Activated CD4-positive, CD25-positive, alpha-beta regulatory T cell treated with anti-CD3 and anti-CD28 coated beads, Interleukin-2, amount 50 U/mL, for 72 hours (primary cell): ENCODE measurements around the gene PDE4D.
"Not testable (repeated sequence)": the region's sequence is repeated elsewhere in the genome, so short reads cannot be mapped to it uniquely, and the experiment has no call there.

ENCODE experiments used
- DNase-seq: peaks from one replicate; pipeline ENCODE4 v3.0.0; 2021

Gene PDE4D

GRCh38 chr5:59394956-59395355 is 498.6 kb downstream of the PDE4D start:
- not testable (repeated sequence) for DNase-seq

- DNase-seq, result no peak
Observed at GRCh38 chr5:59393585-59394420, 499.7 kb downstream of the PDE4D start.

GRCh38 chr5:59391576-59391975 is 501.9 kb downstream of the PDE4D start:
- DNase-seq, result no peak

GRCh38 chr5:59390989-59391388 is 502.5 kb downstream of the PDE4D start:
- no peak for DNase-seq

DNA sequence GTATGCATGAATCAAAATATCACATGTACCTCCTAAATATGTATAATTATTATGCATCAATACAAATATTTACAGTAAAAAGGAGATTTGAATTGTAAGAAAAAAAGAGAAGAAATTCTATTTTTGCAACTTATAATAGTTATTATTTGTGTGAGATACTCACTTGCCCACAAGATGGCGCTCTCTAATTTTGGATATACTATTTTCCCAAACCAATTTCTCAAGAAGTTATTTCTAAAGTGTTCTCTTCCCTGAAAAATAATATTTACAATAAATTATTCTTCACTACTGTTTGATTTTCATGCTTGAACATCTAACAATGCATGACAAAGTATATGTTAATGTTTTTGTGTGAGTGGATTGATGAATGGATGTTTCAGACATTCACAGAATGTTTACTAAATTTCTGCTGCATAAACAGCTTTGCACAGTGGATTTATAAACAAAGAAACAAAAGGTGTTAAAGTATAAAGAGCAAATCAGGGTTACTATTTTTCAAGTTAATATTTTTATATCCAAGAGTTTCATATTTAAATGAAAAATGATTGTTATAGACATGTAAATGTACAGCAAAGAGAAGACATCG is 503.4 kb downstream of the PDE4D start:
- DNase-seq, result no peak

DNA sequence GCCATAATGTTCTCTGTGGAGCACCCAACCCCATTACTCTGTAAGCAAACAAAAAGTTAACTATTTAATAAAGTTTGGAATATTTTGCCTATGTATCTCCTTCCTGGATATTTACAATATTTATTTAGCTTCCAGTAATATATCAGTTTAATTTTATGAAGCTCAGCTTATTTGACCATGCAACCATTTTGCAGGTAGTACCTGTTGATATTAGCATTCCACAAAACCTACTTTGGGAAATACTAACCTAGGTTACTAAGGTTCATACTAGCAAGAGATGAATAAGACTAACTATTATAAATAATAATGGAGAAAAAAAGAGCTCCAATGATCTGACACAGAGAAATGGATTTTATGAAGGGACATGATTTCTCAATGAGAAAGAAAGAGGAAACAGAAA is 506.4 kb downstream of the PDE4D start:
- DNase-seq, result no peak

GRCh38 chr5:59385700-59386099 is 507.8 kb downstream of the PDE4D start:
- DNase-seq, result no peak

- no peak for DNase-seq
Observed at GRCh38 chr5:59380350-59380951, 513.1 kb downstream of the PDE4D start.

- DNase-seq, result not testable (repeated sequence)
Observed at GRCh38 chr5:59374036-59374435, 519.5 kb downstream of the PDE4D start.

DNA sequence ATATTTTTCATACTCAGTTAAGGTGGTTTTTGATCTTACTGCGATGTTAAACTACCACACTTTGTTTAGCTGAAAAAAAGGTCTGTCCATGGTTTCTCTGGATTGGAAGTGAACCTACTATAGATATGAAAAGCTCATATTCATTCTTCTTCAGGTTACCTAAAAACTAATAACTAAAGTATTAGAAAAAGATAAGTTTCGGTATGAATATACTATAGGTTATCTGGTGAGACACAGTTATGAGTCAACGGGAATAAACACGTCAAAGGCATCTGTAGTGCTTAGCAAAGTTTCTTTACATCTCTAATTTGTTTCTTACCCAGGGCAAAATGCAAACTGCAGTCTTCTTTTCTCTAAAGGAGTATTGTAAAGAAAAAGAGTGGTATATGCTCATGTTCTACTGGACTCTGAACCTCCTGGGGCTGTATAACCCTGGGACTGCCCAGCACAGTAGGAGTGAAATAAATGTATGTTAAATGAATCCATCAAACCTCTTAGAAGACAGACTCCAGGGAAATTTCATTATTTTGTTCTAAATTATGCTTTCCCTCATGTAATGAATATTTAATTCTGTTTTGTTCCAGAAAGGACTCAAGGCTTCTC is 521.9 kb downstream of the PDE4D start:
- no peak for DNase-seq

GRCh38 chr5:59368951-59369350 is 524.6 kb downstream of the PDE4D start:
- no peak for DNase-seq

DNA sequence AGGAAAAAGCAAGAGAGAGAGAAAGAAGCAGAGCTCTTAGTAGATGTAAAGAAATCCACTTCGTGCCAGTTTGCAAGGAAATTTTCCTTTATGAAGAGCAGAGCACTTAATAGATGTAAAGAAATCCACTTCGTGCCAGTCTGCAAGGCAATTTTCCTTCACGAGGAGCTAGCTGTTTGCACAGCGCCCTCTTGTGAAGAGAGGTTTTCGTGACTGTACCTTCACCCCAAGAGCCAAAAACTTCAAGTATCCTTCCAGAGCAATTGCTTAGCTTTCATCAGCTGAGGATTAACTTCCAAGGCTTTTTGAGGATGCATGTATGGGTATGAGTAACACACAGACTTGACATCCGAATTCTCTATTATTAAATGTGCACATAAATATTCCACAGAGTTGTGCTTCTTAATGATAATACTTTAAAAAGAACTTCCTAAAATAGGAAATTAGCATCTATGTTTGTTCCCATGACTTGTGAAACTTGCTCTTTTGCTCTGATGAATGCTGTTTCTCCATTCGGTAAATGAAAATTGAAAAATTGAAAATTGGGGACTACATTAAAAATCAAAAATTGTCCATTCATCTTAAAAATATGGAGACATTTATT is 525.6 kb downstream of the PDE4D start:
- no peak for DNase-seq

DNA sequence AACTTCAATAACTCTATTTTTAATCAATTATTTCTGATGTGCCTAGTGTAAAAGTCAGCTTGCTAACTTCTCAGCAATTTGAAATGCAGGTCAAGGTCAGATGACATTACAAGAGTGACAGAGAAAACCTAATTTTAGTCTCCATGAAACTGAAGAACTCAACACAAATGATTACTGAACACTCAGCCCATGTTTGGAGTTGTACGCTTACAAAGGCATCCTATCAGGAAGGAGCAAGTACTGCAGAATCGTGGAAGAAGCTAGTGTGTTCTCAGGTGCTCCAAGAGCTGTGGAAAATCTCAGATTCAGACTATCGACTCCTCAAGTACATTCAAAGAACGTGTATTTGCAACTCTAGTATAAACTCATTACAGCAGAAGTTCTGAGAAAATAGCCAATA is 526.7 kb downstream of the PDE4D start:
- no peak for DNase-seq

DNA sequence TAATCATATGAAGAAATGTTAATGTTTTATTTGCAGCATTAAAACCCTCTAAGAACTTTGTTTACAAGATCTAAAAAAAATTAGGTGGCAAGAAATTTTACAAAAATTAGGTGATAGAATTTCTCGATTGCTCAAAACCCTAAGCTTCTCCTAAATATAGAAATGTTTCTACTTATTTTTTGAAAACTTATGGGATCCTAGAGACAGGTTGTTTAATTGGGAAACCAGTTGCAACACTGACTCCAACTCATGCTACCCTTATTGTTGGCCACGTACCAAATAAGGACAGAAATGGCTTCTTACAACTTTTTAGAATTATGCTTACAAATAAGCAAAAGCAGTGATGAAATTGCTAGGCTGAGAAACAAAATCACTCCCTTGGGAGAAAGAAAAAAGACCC is 531.1 kb downstream of the PDE4D start:
- no peak for DNase-seq

- DNase-seq, result no peak
Observed at GRCh38 chr5:59361454-59361853, 532.1 kb downstream of the PDE4D start.

DNA sequence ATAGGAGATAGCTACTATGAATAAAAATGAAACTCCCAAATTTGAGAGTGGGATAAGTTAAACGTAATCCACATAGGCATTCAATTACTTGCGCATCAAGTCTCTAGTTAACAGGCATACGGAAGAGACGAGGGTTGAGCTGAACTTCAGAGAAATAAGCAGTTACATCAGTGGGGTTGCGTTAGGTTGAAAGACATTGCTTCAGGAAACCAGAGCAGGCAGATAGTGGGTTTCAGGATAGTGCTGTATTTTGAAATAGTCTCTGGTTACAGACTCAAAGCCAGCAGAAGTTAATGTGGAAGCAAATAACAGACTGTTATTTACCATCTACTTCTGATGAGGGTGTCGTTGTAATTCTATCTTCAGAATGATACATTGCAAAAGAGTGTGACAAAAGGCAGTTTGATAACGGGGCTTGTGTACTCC is 533.4 kb downstream of the PDE4D start:
- DNase-seq, result no peak

DNA sequence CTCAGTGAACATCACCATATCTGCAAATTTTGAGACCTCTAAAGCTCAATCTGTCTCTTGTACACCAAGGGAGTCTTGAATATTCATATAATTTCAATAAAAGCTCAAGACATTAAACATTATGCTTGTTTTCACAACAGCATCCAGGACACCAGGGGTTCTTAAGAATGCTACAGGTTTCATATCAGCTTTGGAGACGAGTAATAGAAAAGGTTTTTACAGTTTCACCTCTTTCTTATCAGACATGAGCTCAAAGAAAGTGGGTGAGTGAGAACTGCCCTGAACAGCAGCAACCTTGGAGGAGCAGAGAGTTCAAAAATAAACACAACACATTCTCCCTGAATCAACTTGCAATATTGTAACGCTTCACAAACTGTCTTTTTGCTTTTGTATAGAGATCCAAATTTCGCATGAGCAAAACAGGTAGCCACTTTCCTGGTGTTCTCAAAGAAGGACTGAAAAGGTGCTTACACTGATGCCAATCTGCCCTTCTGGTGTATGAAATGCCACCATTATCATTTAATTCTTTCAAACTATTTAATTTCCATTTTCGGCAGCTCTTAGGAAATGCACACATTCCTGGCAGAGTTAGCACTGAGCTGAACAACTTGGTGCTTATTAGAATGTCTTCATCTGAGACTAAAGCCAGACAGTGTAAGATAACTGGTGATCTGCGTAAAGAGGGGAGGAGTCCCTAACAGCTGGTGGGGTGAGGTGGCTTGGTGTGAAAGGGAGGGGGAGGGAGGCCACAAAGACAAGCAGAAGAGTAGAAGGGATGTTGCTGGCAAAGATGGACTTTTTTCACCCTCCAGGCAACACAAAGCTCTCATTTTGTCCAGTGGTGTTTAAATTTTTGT is 535.3 kb downstream of the PDE4D start:
- DNase-seq, result no peak

DNA sequence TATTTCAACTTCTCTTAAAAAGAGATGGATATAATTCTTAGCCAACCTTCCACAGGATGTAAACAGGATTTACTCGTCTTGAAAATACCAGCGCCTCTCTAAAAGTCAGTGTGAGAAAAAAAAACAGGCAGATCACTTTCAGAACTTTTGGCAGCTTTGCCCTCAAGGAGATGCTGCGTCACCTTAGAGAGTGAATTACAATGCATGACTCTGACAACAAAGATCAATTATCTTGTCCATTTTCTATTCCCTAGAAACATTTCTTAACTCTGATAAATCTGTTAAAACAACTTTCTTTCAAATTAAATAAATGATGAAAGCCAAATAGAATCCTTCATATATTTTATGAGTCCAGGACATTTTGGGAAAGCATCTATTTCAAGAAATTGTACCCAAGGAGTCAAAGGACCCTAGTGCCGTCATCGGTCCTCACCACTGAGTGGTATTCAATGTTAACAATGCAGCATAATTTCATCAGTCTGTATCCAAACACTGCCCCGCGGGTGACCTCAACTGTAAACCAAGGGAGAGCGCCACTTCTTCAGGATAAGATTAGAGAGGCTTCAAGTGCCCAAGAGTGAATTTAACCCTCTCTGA is 536.0 kb downstream of the PDE4D start:
- DNase-seq, result no peak

- no peak for DNase-seq
Observed at GRCh38 chr5:59356813-59357380, 536.6 kb downstream of the PDE4D start.

DNA sequence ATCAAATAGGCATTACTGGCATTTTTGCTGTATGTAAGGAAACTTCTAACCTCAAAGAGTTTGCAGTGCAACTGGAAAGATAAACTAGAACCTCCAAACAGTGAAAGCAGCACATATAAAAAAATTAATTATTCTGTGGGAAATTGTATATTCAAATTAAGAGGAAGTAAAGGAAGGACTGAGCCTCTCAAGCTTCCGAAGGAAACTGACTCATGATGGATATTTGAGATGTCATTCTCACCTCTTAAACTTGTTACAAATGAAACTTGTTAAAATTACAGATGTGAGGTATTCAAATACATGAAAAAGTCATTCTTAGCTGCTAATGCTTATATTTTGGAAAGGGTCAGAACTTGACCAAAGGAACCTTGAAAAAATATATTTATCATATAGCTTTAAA is 538.7 kb downstream of the PDE4D start:
- DNase-seq, result no peak

- no peak for DNase-seq
Observed at GRCh38 chr5:59354274-59354673, 539.3 kb downstream of the PDE4D start.
